ENCODE data around the gene CLEC1A. TPM values are rescaled to one million over a fixed set of nuclear protein-coding genes. Genes with fewer than 3 reads are reported as not detected.

Gene CLEC1A
- total and polyA plus RNA-seq, 2 of the 13 experiments (the other 11 are each of a cell fraction or from before 2014, with no cell fraction given): not detected

- TF ChIP-seq ZNF280D (CRISPR knock-in tag; IDR thresholded peaks at IDR 0.05) (no peak), ZIK1 (CRISPR knock-in tag; IDR thresholded peaks at IDR 0.05; ENCODE audit: borderline replicate concordance, low read depth) (no peak)
Observed at GRCh38 chr12:10070380-10070779, 28.4 kb downstream of the CLEC1A start (continued).

- POLR2A ChIA-PET: no interaction called here
- no peak overlapping the region for H3K4me3 ChIP-seq (replicated peaks in 1 of 3; ENCODE audit: insufficient read depth in 1 of 3, low read depth in 2 of 3, low read length in 3 of 3)
Observed at GRCh38 chr12:10069976-10070375, 28.8 kb downstream of the CLEC1A start.

More at GRCh38 chr12:10069976-10070375, 28.8 kb downstream of the CLEC1A start:
- Histone ChIP-seq H2AFZ (ENCODE audit: low read length) (no peak overlapping the region), H3K36me3 (replicated peaks in 1 of 2; ENCODE audit: control insufficient read depth in 1 of 2, insufficient read depth in 2 of 2, low read length in 2 of 2) (no peaks in the 10 kb centered on the region), H3K79me2 (ENCODE audit: insufficient read depth, low read length) (no peaks in the 10 kb centered on the region), H3K9me3 (ENCODE audit: low read length) (no peaks in the 10 kb centered on the region), H3K27me3 (ENCODE audit: control insufficient read depth in 1 of 2, insufficient read depth in 2 of 2, low read length in 2 of 2) (peaks cover 2 to 4% of the 10 kb centered on the region in 2 experiments; a peak in 1 of 5 replicates), H3K4me2 (ENCODE audit: low read depth, low read length) (no peak overlapping the region), H3K9ac (ENCODE audit: insufficient read depth, low read depth, low read length) (no peak overlapping the region), H3K27ac (ENCODE audit: extremely low read length, insufficient read depth, low read length) (no peak overlapping the region), H4K20me1 (ENCODE audit: insufficient read depth, low read length) (no peaks in the 10 kb centered on the region), H3K4me1 (ENCODE audit: insufficient read depth, low read length) (no peaks in the 10 kb centered on the region)
- ATAC-seq: no peak
- WGBS (ENCODE audit: low lambda C conversion rate): 0% methylated on average over 3 of the region's 3 CpGs
- intact Hi-C loops (cut with micrococcal nuclease; ENCODE audit: unreplicated experiment) (no loop called here), in situ Hi-C loops (cut with HindIII; ENCODE audit: extremely low pct_ligation_motif_present, low pct_unique_long_range_greater_than_20kb) (no loop called here)
- no TSS peak for BruUV-seq (replicated peaks)
- FAIRE-seq: no peak
- CTCF ChIA-PET (ENCODE audit: low intra/inter-chr PET ratio, low total read pairs): no interaction called here
- DNase-seq (ENCODE audit: low spot score): no peak
- TF ChIP-seq ZNF282 (IDR thresholded peaks at IDR 0.05; ENCODE audit: partially characterized antibody): no peak
- no peak for TF ChIP-seq NFE2 (CRISPR knock-in tag; IDR thresholded peaks at IDR 0.05)
- no peak for TF ChIP-seq ZNF790 (CRISPR knock-in tag; IDR thresholded peaks at IDR 0.05; ENCODE audit: borderline replicate concordance)
- no peak for TF ChIP-seq CHCHD3 (CRISPR knock-in tag; IDR thresholded peaks at IDR 0.05)
- no peak for TF ChIP-seq ARNTL (CRISPR knock-in tag; IDR thresholded peaks at IDR 0.05)
- no peak for TF ChIP-seq ZNF34 (CRISPR knock-in tag; IDR thresholded peaks at IDR 0.05; ENCODE audit: borderline replicate concordance)
- no peak for TF ChIP-seq NFE2L1 (CRISPR knock-in tag; IDR thresholded peaks at IDR 0.05; ENCODE audit: borderline replicate concordance)
- no peak for TF ChIP-seq ZBTB21 (CRISPR knock-in tag; IDR thresholded peaks at IDR 0.05)
- TF ChIP-seq CENPBD1 (CRISPR knock-in tag; IDR thresholded peaks at IDR 0.05; ENCODE audit: borderline replicate concordance, low read depth): no peak
- no peak for TF ChIP-seq HMG20A (CRISPR knock-in tag; IDR thresholded peaks at IDR 0.05; ENCODE audit: borderline replicate concordance)
- TF ChIP-seq ZNF850 (CRISPR knock-in tag; conservative IDR thresholded peaks at IDR 0.05): no peak
- no peak for TF ChIP-seq MAF1 (CRISPR knock-in tag; IDR thresholded peaks at IDR 0.05; ENCODE audit: borderline replicate concordance)
- no peak for TF ChIP-seq PREB (CRISPR knock-in tag; IDR thresholded peaks at IDR 0.05)
